SK-MEL-5 (cell line): Measurements from ENCODE around the gene TIMD4. TPM values are rescaled to one million over a fixed set of nuclear protein-coding genes. Genes with fewer than 3 reads are reported as not detected.
A peak's percentile ranks its signal among the peaks of the same experiment; 100 is the strongest.
"Not testable (repeated sequence)": the region's sequence is repeated elsewhere in the genome, so short reads cannot be mapped to it uniquely, and the experiment has no call there.

Experiments used
- DNase-seq: peaks from one replicate; pipeline ENCODE4 v3.0.0-alpha.2; 2016; ENCODE audit warnings: low read depth, low spot score
- in situ Hi-C: cut with HindIII; loops from 2 replicates; pipeline ENCODE4 v1.10.0; 2016; ENCODE audit warnings: low sequenced_read_pairs, high pct_unique_total_duplicates, low pct_unique_long_range_greater_than_20kb
- polyA plus RNA-seq, 2 experiments: library from polyadenylated mRNA; depleted of rRNA; stranded (reverse); fragments of >200 nt; gene quantifications; 2 replicates each; pipeline ENCODE4 v1.2.3, GENCODE V29; 2015
- total RNA-seq: library from RNA; depleted of rRNA; stranded (reverse); fragments of >200 nt; shearing (Covaris generic); gene quantifications from 2 replicates; pipeline ENCODE4 v1.2.3, GENCODE V29; 2014; rRNA removed

Gene TIMD4
- not detected in 2 replicates for total RNA-seq
- polyA plus RNA-seq (2015; cell fraction: cytosol; rRNA removed) = not detected in 2 replicates
- not detected in 2 replicates for polyA plus RNA-seq (2015; cell fraction: nucleus; rRNA removed)

DNA sequence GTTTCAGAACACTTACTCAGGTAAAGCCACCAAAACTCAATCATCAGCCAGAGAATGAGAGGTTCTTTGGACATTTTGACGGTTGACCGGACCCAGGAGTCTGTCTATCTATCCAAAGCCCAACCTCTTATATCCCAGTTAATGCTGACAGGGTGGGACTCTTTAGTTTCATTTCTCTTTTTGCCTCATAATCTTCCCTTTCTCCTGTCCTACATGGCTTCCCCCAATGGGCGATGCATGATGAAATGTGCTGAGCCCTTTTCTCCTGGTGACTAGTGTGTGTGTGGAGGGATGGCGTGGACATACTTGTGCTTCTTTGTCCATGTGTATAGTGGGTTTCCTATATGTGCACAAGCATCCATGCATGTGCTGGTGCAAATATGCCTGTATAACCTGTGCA lies at the start of gene TIMD4:
TIMD4 (minus strand) TSS at position 102 of the 400 bp plus-strand sequence; CDS start at position 74, 28 bp downstream.
- in situ Hi-C loops = no loop called here
- no peak for DNase-seq

DNA sequence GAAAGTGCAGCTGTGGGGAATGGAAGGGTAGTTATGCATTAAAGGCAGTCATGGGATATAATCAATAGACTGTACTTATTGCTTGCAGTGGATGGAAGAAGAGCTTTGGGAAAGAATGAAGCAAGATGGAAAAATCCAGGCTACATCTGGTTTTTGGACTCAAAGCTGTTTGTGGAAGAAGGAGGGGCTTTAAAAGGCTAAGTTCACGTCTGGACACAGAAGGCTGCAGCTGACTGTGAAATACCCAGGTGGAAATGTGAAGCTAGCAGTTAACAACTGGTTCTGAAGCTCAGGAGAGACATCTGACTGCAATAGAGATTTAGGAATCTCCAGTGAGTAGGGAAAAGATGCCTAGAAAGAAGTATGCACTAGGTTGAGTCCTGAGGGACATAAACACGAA lies 43.2 kb upstream of the TIMD4 start:
- DNase-seq = no peak
- in situ Hi-C loops = no loop called here

DNA sequence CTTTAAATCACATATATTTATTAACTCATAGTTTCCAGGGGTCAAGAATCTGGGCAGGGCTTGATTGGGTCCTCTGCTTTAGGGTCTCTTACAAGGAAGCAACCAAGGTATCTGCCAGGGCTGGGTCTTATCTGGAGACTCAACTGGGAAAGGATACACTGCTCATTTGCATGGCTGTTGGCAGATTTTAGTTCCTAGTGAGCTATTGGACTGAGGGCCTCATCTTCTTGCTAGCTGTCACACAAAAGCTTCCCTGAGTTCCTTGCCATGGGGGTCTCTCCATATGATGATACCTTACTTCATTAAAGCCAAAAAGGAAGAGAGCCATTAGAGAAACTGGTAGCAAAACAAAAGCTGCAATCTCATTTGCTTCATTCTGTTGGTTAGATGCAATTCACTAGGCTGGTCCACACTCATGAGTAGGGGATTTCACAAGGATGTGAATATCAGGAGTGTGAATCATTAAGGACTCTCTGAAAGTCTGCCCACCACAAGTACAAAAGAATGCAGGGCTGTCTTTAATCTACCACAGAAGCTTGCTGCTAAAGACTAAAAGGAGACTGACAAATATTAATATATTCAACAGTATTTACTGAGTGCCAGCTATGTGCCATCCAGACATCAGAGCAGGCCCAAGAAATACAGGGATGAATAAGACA lies 42.0 kb upstream of the TIMD4 start:
- in situ Hi-C loops = no loop called here

DNA sequence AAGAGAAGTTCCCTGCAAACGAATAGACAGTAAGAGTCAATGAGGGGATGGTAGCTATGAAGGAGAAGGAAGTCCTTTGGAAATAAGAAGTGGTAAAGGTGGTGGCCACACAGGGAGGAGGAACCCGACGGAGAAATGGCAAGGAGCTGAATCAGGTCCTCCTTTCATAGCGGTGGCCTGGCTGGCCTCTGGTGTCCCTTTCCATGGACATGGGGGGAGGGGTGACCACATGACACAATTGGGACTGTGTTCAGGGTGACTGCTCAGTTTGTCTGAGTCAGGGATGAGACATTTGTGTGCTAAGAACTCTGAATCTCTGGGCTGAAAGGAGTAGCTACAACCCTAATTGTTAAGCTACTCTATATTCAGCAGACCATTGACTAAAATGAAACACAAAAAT lies 28.7 kb upstream of the TIMD4 start:
- DNase-seq = no peak
- in situ Hi-C loops = no loop called here

More for the DNA sequence above, 42.0 kb upstream of the TIMD4 start:
- DNase-seq = no peak

DNA sequence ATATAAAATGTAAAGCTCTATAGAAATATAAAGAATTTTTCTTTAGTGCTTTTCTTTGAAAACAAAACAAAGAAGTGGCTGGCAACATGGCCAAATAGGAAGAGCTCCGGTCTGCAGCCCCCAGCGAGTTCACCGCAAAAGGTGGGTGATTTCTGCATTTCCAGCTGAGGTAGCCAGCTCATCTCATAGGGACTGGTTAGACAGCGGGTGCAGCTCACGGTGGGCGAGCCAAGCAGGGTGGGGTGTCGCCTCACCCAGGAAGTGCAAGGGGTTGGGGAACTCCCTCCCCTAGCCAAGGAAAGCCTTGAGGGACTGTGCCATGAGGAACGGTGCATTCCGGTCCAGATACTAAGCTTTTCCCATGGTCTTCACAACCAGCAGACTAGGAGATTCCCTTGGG lies 21.0 kb upstream of the TIMD4 start:
- in situ Hi-C loops = no loop called here

DNA sequence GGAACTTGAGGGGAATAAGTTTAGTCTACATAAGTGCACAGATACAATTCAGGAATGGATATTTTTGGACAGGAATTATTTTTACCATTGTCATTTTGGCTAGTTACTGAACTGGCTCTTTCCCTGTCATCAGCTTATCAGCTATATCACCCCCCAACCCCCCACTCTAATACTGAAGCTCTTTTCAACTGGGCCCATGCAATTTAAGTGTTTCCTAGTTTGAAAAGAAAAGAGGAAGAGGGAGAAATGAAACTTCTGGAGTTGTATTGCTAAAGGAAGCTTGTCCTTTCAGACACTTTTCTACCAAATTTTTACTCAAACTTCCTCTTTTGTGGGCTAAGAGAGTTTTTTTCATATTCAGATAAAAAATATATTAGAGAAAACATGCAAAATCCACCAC lies 18.5 kb upstream of the TIMD4 start:
- in situ Hi-C loops = no loop called here
- no peak for DNase-seq

More for the DNA sequence above, 21.0 kb upstream of the TIMD4 start:
- no peak for DNase-seq

DNA sequence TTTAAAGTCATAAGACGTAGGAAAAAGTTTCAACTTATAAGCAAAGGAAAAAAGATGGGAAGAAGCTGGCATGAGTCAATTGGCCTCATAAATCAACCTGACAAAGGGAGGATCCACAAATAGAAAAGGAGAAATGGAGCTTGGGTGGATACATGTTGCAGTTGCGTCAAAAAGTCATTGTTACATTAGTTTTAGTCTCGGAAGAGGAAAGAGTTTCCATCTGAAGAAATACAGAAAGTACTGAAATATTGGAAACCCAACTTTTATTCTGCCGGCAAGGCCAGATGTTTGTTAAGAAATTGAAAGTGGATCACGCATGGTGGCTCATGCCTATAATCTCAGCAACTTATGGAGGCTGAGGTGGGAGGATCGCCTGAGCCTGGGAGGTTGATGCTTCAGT lies 11.3 kb upstream of the TIMD4 start:
- in situ Hi-C loops = no loop called here

DNA sequence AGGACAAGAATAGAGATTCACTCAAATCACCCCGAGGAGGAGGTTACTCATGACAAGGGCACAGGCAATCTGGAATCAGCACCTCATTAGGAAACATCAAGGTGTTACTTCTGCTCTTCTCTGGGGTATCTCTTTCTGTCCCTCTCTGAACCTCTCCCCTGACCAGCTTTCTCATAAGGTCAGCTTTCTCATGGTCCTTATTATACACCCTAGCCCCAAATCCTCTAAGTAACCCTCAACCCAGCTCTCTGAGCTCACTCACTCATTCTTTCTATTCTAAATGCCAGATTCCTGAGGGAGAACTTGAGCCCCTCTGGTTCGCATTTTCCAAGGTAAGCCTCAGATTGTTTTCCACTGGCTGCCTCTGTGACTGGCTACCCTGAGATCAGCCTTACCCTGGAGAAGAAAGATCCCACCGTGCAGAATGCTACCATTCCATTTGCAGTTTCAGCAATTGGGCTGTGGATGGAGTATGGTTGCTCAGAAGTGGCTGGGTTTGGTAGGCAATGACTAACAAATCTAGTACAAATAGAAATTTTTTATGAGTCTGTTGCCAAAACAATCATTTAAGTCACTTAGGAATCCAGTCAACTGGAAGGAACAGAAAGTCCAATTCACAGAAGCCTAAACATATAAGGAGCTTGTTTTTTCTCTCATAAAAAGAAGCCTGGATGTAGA lies 9.0 kb upstream of the TIMD4 start:
- in situ Hi-C loops = no loop called here
- DNase-seq = no peak

More for the DNA sequence above, 11.3 kb upstream of the TIMD4 start:
- no peak for DNase-seq

DNA sequence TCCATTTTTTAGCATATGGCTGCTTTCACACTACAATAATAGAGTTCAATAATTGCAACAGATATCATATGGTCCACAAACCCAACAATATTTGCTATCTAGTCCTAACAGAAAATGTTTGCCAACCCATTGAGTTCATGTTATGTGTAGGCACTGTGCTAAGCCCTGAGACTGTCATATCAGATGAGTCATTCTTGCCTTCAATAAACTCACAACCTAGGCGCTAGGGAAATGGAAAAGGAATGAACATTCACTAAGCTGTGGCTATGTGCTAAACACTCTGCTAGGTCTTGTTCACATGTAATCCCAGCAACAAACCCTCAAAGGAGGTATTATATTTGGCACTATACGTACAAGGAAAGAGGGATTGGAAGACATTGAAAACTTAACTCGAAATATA lies 8.4 kb upstream of the TIMD4 start:
- no peak for DNase-seq
- in situ Hi-C loops = no loop called here

DNA sequence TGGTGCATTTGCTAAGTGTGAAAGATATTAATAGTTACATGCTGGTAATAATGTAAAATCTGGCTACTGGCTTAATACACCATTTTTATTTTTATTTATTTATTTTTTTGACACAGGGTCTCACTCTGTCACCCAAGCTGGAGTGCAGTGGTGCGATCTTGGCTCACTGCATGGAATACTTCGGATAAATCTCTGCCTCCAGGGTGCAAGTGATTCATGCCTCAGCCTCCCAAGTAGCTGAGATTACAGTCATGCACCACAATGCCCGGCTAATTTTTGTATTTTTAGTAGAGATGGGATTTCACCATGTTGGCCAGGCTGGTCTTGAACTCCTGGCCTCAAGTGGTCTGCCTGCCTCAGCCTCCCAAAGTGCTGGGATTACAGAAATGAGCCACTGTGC lies 4.4 kb upstream of the TIMD4 start:
- DNase-seq, in situ Hi-C loops: not testable (repeated sequence)

DNA sequence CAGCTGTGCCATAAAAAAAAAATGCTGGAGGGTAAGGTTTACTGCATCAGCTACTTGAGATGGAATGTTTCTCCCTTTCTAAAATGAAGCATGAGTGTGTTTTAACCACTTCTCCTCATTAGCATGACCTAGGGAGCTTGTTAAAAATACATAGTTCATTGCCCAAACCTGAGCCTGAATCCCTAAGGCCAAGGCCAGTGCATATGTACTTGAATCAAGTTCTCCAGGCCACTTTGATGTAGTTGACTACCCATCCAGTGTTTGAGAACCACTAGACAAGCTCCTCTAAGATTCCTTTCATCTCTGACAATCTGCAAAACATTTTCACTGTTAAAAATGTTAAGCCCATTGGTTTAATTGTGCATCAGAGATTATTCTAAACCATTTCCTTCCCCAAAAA lies 6.7 kb downstream of the TIMD4 start:
- in situ Hi-C loops = no loop called here
- no peak for DNase-seq

DNA sequence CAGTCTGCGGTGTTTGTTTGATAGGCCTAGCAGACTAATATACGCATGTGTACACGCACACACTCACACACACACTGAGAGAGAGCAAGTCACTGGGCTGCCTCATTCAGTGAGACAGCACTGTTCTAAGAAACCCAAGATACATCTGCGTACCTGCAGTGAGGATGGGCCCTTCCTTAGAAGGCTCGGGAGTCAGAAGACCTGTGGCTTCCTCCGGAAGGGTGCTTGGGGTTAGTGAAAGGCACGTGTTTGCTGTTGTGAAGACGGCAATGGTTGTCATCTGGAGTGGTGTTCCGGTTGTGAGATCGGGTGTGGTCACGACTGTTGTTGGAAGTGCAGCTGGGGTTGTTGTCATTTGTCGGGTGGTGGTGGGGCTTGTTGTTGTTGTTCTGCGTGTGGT lies 11.7 kb downstream of the TIMD4 start:
- no peak for DNase-seq
- in situ Hi-C loops = no loop called here

DNA sequence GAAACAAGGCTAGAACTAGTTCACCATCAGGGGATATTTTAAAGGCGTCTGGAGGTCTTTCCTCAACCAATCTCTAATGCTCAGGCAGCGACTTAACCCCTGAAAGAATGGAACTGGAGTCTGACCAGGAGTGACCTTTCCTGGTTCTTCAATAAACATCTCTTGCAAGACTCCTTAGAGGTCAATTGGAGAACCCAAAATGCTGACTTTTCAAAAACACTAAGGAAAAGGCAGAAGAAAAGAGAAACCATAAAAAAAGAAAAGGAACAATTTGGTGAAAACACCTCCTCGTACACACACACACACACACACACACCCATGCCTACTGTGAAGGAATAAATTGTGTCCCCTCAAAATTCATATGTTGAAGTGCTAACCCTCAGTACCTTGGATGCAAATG lies 12.3 kb downstream of the TIMD4 start:
- in situ Hi-C loops = no loop called here
- no peak for DNase-seq

DNA sequence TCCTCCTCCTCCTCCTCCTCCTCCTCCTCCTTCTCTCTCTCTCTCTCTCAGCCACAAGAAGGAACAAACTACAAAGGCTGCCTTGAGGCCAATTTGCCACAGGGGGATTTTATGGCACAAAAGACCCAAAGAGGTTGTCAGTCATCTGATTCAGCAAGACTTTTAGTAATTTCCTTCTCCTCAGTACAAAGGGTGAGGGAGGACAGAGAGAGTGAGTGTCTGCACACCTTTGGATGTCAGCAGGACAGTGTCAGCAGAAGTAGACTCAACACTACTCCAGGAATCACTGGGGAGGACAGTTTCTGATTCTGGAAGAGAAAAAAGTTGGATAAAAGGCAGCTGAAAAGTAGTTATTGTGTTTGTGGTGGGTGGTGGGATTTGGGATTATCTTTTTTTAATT lies 13.6 kb downstream of the TIMD4 start:
- DNase-seq = peak; percentile 39
- in situ Hi-C loops = no loop called here

DNA sequence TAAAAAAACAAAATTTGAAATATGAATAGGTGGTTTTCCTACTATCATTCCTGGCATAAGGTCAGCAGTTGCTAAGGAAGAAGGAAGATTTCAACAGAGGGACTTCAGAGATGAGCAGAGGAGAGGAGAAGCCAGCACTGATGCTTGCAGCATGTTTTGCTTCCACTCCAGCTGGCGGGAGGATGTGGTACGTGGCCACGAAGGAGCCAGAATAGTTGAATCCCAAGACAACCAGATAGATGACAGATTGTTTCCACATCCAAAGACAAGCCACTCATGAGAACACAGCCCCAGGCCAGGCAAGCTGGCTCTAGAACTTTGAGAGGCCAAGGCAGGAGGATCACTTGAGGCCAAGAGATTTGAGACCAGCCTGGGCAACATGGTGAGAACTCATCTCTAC lies 15.1 kb downstream of the TIMD4 start:
- peak; percentile 2 for DNase-seq
- in situ Hi-C loops = no loop called here

DNA sequence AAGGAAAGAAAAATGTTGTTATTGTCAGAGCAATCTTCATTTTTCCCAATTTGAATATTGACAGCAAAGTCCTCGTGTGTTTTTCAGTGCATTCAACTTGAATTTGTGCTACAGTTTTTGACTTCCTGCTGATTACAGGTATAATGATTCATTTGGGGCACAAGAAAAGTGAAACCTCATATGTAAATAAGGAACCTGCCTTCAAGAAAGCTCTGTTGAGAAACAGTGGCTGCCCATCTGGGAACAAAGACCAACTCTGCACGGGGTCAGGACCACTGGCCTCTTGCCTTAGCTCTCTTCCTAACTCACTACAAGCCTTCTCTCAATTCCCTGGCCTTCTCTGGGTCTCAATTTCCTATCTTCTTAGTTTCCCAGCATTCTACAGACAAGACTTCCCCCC lies 21.0 kb downstream of the TIMD4 start:
- in situ Hi-C loops = no loop called here
- no peak for DNase-seq

DNA sequence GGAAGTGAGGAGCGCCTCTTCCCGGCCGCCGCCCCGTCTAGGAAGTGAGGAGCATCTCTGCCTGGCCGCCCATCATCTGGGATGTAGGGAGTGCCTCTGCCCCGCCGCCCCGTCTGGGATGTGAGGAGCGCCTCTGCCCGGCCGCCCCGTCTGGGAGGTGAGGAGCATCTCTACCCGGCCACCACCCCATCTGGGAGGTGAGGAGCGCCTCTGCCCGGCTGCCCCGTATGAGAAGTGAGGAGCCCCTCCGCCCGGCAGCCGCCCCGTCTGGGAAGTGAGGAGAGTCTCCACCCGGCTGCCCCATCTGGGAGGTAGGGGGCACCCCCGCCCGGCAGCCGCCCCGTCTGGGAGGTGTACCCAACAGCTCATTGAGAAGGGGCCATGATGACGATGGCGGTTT lies 22.6 kb downstream of the TIMD4 start:
- DNase-seq, in situ Hi-C loops: not testable (repeated sequence)

DNA sequence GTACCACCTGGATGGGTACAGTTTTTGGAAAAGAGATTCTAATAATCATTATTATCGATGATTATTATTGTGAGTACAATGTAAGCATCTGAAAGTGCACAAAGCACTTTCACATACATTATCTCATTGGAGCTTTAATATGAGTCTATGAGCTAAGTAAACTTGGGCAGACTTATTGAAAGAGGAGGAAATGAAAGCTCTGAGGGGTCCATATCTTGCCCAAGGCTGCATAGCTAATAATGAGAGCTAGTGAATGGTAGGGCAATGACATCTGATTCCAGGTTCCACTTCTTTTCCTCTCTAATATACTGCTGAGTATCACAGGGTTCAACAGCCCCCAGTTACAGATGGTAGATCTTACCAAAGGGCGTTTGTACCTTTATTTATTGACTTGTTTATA lies 26.1 kb downstream of the TIMD4 start:
- no peak for DNase-seq
- in situ Hi-C loops = no loop called here
